ENCODE measurements around the gene NIPAL4.

The NIPAL4 gene

DNA sequence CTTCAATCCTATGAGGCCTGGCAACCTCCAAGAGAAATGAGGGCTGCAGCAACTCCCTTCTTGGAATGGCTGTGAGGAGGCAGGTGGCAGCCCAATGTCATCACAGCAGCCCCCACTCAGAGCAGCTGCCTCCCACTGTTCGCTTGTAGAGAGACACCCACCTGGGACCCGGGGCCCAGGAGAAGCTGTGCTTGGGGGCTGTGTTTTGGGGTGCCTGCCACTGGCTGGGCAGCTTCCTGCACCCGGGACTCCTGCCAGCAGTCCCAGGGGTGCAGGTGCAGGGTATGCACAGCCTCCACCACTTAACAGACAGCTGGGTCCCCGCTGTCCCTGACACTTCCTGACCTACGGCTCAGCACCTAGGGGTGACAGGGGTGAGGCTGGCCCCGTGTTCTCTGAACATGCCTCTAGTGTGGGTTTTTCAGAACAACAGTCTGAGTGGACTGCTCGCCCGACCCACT lies 26.2 kb downstream of the NIPAL4 start:
- DNase-seq, result no peak

DNA sequence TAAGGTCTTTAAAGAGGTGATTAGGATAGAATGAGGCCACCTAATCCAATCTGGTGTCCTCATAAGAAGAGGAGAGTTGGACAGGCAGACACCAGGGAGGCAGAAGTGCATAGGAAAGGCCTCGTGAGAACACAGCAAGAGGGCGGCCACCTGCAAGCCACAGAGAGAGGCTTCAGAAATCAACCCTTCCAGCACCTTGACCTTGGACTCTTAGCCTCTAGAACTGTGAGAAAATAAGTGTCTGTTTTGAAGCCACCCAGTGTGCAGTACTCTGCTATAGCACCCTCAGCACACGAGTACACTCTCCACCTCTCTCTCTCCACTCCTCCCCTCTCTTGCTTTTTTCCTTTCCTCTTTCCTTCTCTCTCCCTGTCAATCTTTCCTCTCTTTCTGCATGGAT lies 26.8 kb downstream of the NIPAL4 start:
- DNase-seq, result no peak

- DNase-seq, result no peak
Observed at GRCh38 chr5:157487358-157487757, 27.3 kb downstream of the NIPAL4 start.

GRCh38 chr5:157491471-157491995 lies 31.5 kb downstream of the NIPAL4 start:
- no peak for DNase-seq

DNA sequence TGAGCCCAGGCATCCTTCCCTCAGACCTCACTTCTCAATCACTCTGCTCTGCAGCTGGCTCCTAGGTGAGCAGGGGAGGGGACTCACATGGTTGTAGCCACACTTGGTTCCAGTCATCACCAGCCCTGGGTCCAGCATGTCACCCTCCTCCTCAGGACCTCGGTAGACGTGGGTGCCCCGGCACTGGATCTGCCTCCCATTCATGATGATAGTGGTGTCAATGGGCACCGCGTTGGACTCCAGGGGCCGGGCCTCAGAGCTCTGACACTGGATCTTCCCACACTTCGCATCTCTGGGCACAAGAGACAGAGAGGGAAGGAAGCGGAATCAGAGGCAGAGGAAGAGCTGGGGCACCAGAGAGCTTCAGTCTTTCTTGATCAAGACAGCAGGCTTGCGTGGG lies 32.9 kb downstream of the NIPAL4 start:
- no peak for DNase-seq

DNA sequence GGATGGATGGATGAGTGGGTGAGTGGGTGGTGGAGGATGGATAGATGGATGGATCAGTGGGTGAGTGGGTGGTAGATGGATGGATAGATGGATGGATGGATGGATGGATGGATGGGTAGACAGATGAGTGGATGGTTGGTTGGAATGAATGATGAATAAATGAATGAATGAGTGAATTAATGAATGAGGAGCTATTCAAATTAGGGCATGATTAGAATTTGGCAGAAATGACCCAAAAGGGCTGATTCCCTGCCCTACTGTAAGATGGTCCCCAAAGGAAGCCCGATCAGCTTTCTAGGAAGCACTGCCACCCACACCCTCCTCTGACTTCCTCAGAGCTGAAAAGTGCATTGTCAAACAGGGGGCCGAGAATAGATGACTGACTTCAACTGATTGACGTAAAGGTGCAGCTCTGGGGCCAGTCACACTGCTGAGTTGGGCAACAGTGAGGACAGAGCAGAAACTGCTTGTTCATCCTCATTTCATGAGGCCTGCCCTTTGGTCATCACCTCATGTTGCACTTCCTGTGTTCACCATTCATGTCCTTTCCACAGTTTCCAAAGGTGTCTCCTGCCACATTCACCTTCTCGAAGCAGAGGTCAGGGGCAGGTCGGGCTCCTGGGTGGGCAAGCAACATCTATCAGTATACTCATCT lies 34.3 kb downstream of the NIPAL4 start:
- DNase-seq, result no peak

DNA sequence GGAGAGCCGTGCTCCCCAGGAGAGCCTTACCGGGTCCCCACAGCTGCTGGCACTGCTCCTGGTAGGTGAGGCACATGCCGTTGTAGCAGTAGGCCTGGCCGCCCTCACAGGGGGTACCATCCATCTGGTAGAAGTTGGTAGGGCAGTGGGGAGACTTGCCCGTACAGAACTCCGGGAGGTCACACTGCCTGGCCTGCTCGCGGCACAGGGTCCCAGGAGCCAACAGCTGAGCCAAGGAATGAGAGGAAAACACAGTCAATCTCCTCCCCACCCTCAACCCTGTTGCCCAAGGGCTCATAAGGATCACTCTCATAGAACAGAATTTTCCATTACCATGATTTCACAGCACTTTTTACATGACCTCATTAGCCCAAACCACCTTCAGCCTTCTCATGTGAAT lies 36.9 kb downstream of the NIPAL4 start:
- DNase-seq, result no peak

GRCh38 chr5:157497875-157498611 lies 38.0 kb downstream of the NIPAL4 start:
- no peak for DNase-seq

DNA sequence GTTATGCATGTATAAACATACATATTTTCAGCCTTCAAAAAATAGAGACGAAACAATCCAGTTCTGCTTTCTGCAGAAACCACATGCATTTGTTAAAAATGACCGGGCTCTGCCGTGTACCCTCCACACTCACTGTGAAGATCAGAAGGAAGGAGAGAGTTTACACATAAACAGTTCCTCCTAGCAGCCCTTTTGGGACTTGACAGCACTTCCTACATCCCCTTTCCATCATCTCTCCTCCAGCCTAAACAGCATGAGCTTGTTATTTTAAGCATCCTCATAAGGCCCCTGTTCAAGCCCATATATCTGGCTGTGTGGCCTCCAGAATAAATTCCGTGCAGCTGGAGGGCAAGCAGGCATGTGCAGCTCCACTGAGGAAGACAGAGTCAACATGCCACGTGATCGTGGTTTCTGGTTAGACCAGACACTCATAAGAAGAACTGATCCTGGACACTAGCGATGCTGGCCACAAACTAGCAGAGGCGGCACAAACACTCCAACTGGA lies 42.2 kb downstream of the NIPAL4 start:
- DNase-seq, result peak in 1 of 5 experiments; percentile 43

- no peak for DNase-seq
Observed at GRCh38 chr5:157504053-157504452, 44.0 kb downstream of the NIPAL4 start.

DNA sequence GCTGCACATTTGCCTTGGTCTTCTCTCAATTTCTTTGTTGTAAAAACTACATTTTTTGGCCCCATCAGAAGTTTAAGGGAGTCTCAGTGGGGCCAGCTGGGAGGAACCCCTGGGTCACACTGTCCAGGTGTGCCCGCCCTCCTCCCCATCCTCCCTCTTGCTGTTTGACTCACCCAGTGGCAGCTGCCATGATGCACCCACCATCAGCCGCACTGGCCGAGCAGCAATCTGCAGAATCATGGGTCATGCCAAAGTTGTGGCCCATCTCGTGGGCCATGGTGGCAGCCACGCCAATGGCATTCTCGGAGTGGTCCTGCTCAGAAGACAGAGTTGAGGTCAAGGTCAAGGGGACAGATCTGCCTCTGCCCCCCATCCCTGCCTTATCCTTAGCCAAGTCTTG lies 45.5 kb downstream of the NIPAL4 start:
- no peak for DNase-seq

DNA sequence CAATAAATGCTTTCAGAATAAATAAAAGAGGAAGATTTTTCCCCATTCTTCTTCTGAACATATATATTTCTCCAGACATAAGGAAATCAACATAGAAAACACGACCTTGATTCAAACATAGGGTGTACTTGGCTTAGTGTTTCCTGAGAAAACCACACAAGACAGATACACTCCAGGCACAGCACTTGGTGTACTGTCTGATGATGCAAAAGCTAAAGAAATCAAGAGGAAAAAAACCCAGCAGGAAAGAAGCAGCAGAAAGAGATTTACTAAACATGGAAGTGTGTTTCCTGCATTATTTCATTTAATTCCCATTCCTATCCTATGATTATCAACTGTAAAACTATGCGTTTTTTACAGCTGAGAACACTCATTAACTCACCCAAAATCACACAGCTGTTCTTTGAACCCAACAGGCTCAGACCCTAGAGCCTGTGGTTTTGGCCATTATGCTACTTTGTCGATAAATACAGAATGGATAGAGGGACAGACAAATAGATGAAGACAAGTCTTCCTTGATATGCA lies 46.1 kb downstream of the NIPAL4 start:
- peak in 1 of 5 experiments; percentile 35 for DNase-seq

GRCh38 chr5:157506981-157507780 lies 47.2 kb downstream of the NIPAL4 start:
- DNase-seq, result no peak

GRCh38 chr5:157509093-157509492 lies 49.1 kb downstream of the NIPAL4 start:
- no peak for DNase-seq

GRCh38 chr5:157509587-157509986 lies 49.6 kb downstream of the NIPAL4 start:
- DNase-seq, result no peak

DNA sequence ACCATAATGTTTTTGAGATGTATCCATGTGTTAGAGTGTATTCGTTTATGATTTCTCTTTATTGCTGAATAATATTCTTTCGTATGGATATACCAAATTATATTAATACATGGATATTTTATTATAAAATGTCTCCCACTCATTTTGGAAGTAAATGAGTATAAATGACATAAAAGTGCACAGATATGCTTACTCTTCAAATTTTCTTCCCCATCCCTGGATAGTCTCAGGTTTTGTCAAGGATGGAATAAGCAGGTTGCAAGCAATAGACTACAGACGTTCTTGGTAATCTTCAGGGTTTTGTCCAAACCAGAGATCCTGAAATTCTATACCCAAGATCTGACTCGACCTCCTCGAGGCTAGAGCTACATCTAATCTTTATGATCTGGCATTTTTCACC lies 50.7 kb downstream of the NIPAL4 start:
- DNase-seq, result no peak

- DNase-seq, result peak in 2 of 5 experiments; percentile 25 to 39
Observed at GRCh38 chr5:157511651-157512644, 51.9 kb downstream of the NIPAL4 start.

DNA sequence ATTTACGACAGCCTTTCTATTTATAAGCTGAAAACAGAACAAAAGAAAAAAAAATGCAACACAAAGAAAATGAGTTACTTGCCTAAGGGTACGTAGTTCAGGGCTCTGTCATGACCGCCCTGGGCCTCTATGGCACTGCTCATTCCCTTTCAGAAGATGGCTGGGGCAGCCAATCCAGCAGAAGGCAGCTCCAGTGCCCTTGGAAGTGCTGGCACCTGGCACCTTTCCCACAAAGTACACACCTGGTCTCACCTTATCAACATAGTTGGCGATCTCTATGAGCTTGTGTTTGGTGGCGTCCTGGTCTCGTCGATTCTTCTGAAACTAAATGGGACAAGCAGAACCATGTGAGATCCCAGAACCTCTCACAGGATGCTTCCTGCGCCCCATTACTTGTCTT lies 53.2 kb downstream of the NIPAL4 start:
- no peak for DNase-seq

DNA sequence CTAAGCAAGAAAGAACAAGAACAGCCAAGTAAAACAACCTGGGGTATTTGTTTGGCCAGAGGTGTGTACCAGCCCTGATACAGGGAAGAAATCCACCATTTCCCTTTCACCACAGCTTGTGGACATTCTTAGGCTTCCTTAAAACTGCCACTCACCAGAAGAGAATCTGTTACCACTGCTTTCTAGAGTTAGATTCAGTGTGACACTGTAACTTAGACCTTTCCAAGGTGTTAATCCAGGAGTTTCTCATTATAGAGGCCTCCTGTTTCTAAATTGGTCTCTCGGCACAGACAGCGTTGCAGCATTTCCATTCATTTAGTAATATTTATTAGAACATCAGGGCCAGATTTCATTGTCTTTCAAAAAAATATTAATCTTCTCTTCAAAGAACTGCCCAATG lies 55.0 kb downstream of the NIPAL4 start:
- no peak for DNase-seq

DNA sequence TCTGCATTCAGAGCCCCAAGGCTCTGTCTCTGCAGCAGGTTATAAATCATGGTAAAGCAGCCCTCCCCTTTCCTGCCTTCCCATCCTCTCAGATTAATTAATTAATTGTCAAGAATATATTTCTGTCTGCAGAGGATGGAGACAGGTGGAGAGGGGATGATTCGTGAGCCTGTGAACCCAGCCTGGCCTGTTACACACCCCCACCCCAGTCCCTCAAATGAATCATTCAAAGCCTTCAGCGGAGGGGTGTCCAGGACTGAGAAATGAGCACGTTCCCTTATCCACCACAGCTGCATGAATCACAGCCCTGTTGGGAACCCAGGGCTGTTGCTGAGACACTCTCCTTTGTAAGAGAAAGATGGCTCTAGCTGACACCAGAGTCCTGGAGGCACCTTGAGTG lies 56.0 kb downstream of the NIPAL4 start:
- peak in 1 of 5 experiments; percentile 13 for DNase-seq

GRCh38 chr5:157516626-157517325 lies 56.8 kb downstream of the NIPAL4 start:
- DNase-seq, result no peak

Measured in T-helper 2 cell (primary cell).